DND-41 (cell line): ENCODE results near the gene PRIM1.

Source experiments
- EZH2 ChIP-seq: IDR thresholded peaks from 3 replicates; pipeline ENCODE4 v1.6.1; 2012; ENCODE audit warnings: borderline replicate concordance, low read depth, mild to moderate bottlenecking, moderate library complexity, low read length, inconsistent platforms; ENCODE audit not compliant: severe bottlenecking
- TF ChIP-seq, protein P1 (sequence below): IDR thresholded peaks from 2 replicates; pipeline ENCODE4 v1.5.1; 2012; ENCODE audit warnings: borderline replicate concordance, low read length, moderate library complexity, mild to moderate bottlenecking; ENCODE audit not compliant: poor library complexity, severe bottlenecking; ENCODE audit errors: extremely low read depth

DNA sequence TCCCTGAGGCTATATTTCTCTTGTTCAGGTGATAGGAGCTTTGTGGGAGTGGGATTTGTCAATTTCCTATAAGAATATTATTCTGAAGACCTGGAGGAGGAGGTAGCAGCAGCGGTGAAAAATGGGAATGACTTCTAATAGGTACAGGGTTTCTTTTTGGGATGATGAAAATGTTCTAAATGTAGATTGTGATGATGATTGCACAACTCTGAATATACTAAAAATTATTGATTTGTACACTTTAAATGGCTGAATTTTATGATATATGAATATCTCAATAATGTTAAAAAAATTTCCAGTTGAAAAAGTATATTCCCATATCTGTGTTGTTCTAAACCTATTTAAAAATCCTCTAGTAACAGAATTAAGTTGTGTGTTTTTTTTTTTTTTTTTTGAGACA is 33.8 kb upstream of the PRIM1 start:
- TF ChIP-seq, protein P1, sequence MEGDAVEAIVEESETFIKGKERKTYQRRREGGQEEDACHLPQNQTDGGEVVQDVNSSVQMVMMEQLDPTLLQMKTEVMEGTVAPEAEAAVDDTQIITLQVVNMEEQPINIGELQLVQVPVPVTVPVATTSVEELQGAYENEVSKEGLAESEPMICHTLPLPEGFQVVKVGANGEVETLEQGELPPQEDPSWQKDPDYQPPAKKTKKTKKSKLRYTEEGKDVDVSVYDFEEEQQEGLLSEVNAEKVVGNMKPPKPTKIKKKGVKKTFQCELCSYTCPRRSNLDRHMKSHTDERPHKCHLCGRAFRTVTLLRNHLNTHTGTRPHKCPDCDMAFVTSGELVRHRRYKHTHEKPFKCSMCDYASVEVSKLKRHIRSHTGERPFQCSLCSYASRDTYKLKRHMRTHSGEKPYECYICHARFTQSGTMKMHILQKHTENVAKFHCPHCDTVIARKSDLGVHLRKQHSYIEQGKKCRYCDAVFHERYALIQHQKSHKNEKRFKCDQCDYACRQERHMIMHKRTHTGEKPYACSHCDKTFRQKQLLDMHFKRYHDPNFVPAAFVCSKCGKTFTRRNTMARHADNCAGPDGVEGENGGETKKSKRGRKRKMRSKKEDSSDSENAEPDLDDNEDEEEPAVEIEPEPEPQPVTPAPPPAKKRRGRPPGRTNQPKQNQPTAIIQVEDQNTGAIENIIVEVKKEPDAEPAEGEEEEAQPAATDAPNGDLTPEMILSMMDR: no peak
- TF ChIP-seq EZH2: no peak
